ENCODE measurements around the gene FBH1.

DNA sequence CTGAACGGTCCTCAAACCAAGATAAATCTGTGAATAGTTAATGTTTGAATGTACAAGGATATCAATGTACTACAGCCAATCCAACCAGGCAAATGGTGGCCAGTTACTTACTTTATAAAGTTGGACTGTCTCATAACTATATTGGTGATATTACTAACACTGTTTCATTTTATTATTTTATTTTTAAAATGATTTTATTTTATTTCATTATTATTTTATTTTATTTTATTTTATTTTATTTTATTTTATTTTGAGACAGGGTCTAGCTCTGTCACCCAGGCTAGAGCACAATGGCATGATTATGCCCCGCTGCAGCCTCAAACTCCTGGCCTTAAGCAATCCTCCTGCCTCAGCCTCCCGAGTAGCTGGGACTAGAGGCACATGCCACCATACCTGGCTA is 80.5 kb downstream of the FBH1 start:
- no peak for TF ChIP-seq POLR2A (IDR thresholded peaks at IDR 0.05; ENCODE audit: low read length)
- no peak for TF ChIP-seq GATA1 (IDR thresholded peaks at IDR 0.05; ENCODE audit: low read depth, low read length)

All from erythroblast (primary cell).